Measurements from ENCODE around the gene ZBTB32.
A peak's percentile ranks its signal among the peaks of the same experiment; 100 is the strongest.

Gene ZBTB32

DNA sequence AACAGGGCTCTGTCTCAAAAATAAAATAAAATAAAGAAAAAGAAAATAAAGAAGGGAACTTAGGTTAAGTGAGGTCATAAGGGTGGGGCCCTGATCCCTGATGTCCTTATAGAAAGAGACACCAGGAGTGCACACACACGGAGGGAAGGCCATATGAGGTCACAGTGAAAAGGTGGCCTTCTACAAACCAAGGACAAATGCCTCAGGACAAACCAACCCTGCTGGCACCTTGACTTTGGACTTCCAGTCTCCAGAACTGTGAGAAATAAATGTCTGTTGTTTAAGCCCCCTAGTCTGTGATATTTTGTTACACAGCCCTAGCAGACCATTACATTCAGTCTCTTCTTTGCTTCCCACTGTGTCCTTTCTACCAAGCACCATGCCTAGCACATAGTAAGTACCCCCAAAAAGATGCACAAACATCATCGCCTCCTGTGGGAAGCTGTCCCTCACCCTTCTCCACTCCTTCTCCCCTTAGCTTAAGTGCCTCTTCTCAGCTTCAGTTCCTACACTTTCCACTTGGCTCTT lies 8.4 kb upstream of the ZBTB32 start:
- no peak for DNase-seq

GRCh38 chr19:35696835-35697234 lies 7.5 kb upstream of the ZBTB32 start:
- DNase-seq = no peak

DNA sequence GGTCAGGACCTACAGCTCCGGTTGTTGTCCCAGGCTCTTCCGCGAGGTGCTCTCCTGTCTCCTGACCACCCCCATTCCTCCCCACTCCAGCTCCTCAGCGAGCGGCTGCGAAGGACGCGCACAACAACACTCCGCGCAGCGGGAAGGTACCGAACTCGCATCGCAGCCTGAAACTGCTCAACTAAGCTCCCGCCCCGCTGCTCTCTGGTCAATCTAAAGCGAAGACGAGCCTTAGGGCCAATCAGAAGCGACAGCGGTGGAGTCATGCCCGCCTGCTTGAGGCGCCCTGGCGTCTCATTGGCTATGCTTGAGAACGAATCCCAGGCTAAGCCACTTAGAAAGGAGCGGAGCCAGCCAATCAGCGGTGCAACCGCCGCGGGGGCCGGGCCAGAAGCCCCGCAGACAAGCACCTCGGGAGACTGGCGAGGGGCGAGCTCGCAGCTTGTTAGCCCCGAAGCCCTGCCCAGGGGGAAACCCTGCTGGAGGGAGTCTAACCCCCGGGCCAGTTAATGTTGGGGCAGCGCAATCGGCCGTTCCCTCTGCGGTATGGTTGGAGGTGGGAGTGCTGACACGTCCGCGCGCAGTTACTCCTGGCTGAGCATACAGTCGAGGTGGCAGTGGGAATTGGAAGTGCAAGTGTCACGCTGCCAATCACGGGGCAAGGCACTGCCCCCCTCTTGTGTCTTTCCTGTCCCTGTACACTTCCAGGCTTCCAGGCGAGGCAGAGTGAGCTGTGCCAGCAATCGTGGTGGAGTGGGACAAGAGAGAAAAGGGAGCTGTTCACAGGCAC lies 1.9 kb upstream of the ZBTB32 start:
- DNase-seq = peak; percentile 52 to 99 (median 94)

DNA sequence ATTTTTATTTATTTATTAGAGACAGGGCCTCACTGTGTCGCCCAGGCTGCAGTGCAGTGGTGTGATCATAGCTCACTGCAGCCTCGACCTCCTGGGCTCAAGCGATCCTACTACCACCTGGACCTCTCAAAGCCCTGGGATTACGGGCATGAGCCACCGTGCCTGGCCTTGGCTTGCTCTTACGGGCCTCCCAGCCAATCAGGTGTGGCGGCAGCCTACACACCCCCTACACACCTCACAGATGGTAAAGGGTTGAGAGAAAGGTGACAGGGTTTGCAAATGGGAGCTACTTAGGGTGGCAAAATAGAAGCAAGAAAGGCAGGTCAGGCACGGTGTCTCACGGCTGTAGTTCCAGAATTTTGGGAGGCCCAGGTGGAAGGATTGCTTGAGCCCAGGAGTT lies 1.0 kb upstream of the ZBTB32 start:
- DNase-seq = no peak

GRCh38 chr19:35708391-35708790 lies 4.0 kb downstream of the ZBTB32 start:
- DNase-seq = no peak

- DNase-seq = peak in 1 of 51 donors; percentile 33
Observed at GRCh38 chr19:35710784-35711723, 6.7 kb downstream of the ZBTB32 start.

GRCh38 chr19:35712567-35713505 lies 8.5 kb downstream of the ZBTB32 start:
- DNase-seq = no peak

DNA sequence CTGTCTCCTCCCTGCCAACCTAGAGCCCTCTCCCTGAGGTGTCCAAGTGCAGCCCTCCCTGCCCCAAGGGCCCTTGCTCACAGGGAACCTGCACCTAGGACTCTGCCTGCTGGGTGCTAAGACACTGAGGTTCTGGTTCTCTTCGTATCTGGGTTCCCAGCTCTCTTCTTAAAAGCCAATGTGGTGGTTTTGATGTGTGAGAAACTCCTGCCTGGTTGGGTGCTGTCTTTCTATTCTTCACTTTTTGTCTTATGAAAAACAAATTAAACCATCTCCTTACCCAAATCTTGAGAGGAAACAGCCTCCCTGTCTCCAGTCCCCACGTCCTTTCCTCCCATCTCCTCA lies 9.1 kb downstream of the ZBTB32 start:
- DNase-seq = no peak

- no peak for DNase-seq
Observed at GRCh38 chr19:35713904-35714495, 9.6 kb downstream of the ZBTB32 start.

- DNase-seq = no peak
Observed at GRCh38 chr19:35714601-35715354, 10.4 kb downstream of the ZBTB32 start.

GRCh38 chr19:35715355-35715809 lies 11.0 kb downstream of the ZBTB32 start:
- no peak for DNase-seq

- peak in 40 of 51 donors; percentile 34 to 87 (median 68) for DNase-seq
Observed at GRCh38 chr19:35715981-35716800, 11.8 kb downstream of the ZBTB32 start.

DNA sequence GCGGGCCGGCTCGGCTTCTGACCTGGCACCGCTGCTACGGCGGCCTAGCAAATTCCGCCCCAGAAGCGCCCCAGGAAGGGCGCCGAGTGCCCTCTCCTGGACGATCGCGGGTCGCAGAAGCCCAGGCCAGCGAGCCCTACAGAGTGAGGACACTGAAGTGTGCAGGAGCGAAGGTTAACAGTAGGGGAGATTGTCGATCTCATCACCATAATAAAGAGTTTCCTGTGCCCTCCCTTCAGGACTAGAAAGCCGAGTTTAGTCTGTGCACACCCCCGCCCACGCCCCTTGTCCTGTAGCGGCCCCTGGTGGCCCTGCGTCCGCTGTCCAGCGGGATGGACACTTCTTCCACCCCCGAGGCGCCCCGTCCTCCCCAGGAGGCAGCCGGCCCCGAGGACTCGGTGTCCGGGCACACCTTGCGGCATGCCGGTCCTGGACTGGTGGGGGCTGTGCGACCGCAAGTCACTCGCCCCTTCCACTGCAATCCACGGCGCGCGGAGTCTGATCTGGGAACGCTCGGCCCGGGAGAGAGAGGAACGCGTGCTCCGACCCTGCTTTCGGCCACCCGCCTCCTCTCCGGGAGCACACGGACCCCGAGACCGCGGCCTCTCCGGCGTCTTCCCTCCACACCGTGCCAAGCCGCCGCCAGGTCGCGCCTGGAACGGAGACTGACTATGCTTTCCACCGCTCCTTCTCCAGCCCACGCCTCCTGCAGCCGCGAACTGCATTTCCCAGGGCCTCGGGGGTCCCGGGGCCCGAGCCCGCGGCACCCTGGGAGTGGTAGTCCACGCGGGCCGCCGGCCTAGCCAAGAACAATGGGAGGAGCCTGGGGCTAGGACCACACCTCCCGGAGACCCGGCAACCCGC lies 12.7 kb downstream of the ZBTB32 start:
- peak; percentile 52 to 99 (median 80) for DNase-seq

- DNase-seq = peak in 32 of 51 donors; percentile 41 to 99 (median 92)
Observed at GRCh38 chr19:35717665-35718344, 13.4 kb downstream of the ZBTB32 start, which contains the start of gene KMT2B. TSS of gene KMT2B (plus strand) at chr19:35718003. CDS start at chr19:35718019, 16 bp downstream.

DNA sequence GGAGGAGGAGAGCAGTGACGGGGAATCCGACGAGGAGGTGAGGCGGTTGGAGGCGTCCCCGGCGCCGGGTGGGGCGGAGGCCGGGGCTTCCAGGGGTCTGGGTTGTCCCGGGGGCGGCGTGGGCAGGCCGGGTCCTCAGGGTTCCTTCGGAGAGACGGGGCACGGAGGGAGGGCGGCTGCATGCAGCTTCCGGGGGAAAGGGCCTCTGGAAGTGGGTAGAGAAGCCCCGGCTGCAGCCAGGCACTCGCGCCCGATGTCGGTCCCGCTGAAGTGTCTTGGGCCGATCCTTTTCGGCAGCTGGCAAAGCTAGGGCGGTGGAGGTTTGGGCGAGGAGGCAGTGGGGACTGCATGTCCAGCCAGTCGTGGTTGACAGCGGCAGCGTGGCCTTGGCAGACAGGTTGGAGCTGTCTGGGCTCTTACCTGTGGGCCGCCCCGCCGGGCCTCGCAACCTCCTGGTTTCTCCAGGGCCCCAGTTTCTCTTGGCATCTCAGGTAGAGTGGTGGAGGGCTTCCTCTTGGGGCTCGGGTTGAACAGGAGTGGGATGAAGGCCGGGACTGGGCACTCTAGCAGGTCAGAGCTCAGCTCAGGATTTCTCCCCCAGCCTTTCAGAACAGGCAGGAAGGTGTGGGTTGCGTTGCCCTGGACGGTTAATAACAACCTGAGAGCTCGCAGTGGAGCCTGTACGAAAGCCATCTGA lies 14.1 kb downstream of the ZBTB32 start:
- peak in 22 of 51 donors; percentile 6 to 59 (median 28) for DNase-seq

DNA sequence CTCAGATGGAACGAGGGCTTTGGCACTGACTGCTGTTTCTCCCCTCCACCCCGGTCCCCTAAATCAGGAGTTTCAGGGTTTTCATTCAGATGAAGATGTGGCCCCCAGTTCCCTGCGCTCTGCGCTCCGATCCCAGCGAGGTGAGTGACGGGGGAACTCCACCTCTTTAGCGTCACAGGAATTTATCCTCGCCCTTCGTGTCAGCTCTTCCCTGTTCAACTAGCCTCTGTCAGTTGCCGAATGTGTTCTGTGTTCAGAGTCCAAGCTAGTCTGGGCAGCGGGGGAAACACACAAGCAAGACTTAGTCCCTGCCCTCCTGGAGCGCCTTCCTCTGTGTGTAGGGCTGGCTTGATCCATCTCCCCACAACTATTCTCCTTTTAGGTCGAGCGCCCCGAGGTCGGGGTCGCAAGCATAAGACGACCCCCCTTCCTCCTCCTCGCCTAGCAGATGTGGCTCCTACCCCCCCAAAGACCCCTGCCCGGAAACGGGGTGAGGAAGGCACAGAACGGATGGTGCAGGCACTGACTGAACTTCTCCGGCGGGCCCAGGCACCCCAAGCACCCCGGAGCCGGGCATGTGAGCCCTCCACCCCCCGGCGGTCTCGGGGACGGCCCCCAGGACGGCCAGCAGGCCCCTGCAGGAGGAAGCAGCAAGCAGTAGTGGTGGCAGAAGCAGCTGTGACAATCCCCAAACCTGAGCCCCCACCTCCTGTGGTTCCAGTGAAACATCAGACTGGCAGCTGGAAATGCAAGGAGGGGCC lies 15.2 kb downstream of the ZBTB32 start:
- DNase-seq = no peak

All from hypothalamus (tissue), 51 donors.